Loucy (cell line): ENCODE data around the gene LHX4.

Source experiments
- H2AFZ ChIP-seq: fragments of 200-600 bp; sonication (generic); 2 replicates; pipeline ENCODE4 v1.6.0; 2016; ENCODE audit warnings: antibody characterized with exemption, mild to moderate bottlenecking, low read length, moderate library complexity
- H3F3A ChIP-seq: fragments of 200-600 bp; 2 replicates; pipeline ENCODE4 v1.6.0; 2016; ENCODE audit warnings: antibody characterized with exemption, low read depth, mild to moderate bottlenecking
- H3K27me3 ChIP-seq: fragments of 200-600 bp; sonication (generic); 2 replicates; pipeline ENCODE4 v1.6.1; 2014; ENCODE audit warnings: low read length, mild to moderate bottlenecking; ENCODE audit not compliant: insufficient read depth, poor library complexity, severe bottlenecking
- H3K36me3 ChIP-seq: fragments of 200-600 bp; sonication (generic); 2 replicates; pipeline ENCODE4 v1.6.1; 2016; ENCODE audit warnings: low read length; ENCODE audit not compliant: insufficient read depth
- H3K4me1 ChIP-seq: fragments of 200-600 bp; sonication (generic); 2 replicates; pipeline ENCODE4 v1.5.1; 2014; ENCODE audit warnings: low read length, mild to moderate bottlenecking; ENCODE audit not compliant: insufficient read depth, poor library complexity, severe bottlenecking
- H3K4me2 ChIP-seq: fragments of 200-600 bp; sonication (generic); 2 replicates; pipeline ENCODE4 v1.6.0; 2014; ENCODE audit warnings: antibody characterized with exemption, low read length, low read depth, mild to moderate bottlenecking; ENCODE audit not compliant: poor library complexity, severe bottlenecking
- H3K4me3 ChIP-seq: fragments of 200-600 bp; sonication (generic); 2 replicates; pipeline ENCODE4 v1.5.1; 2014; ENCODE audit warnings: low read length, mild to moderate bottlenecking, mixed read lengths; ENCODE audit not compliant: poor library complexity, severe bottlenecking
- H3K79me2 ChIP-seq: fragments of 200-600 bp; sonication (generic); 2 replicates; pipeline ENCODE4 v1.6.1; 2014; ENCODE audit warnings: low read length; ENCODE audit not compliant: insufficient read depth
- H3K9ac ChIP-seq: fragments of 200-600 bp; sonication (generic); 2 replicates; pipeline ENCODE4 v1.6.0; 2014; ENCODE audit warnings: mild to moderate bottlenecking, low read depth, low read length, moderate library complexity; ENCODE audit not compliant: poor library complexity, severe bottlenecking
- H3K9me2 ChIP-seq: fragments of 200-600 bp; sonication (generic); replicated peaks from 2 replicates; pipeline ENCODE4 v1.6.1; 2016; ENCODE audit warnings: low read depth, low read length, mixed read lengths
- H3K9me3 ChIP-seq: fragments of 200-600 bp; sonication (generic); 2 replicates; pipeline ENCODE4 v1.6.1; 2014; ENCODE audit warnings: mild to moderate bottlenecking, antibody characterized with exemption, low read length, low read depth; ENCODE audit not compliant: insufficient read depth
- H4K20me1 ChIP-seq: fragments of 200-600 bp; sonication (generic); 2 replicates; pipeline ENCODE4 v1.6.0; 2014; ENCODE audit warnings: antibody characterized with exemption, low read length, mild to moderate bottlenecking; ENCODE audit not compliant: insufficient read depth, poor library complexity, severe bottlenecking
- EZH2phosphoT487 ChIP-seq: fragments of 200-600 bp; IDR thresholded peaks from 2 replicates; pipeline ENCODE4 v1.6.1; 2018; ENCODE audit warnings: antibody characterized with exemption, mild to moderate bottlenecking, moderate library complexity, borderline replicate concordance
- TF ChIP-seq, protein P1 (sequence below): fragments of 200-600 bp; sonication (generic); conservative IDR thresholded peaks from 2 replicates; pipeline ENCODE4 v1.5.1; 2014; ENCODE audit warnings: mild to moderate bottlenecking, antibody characterized with exemption, low read length

Gene LHX4

DNA sequence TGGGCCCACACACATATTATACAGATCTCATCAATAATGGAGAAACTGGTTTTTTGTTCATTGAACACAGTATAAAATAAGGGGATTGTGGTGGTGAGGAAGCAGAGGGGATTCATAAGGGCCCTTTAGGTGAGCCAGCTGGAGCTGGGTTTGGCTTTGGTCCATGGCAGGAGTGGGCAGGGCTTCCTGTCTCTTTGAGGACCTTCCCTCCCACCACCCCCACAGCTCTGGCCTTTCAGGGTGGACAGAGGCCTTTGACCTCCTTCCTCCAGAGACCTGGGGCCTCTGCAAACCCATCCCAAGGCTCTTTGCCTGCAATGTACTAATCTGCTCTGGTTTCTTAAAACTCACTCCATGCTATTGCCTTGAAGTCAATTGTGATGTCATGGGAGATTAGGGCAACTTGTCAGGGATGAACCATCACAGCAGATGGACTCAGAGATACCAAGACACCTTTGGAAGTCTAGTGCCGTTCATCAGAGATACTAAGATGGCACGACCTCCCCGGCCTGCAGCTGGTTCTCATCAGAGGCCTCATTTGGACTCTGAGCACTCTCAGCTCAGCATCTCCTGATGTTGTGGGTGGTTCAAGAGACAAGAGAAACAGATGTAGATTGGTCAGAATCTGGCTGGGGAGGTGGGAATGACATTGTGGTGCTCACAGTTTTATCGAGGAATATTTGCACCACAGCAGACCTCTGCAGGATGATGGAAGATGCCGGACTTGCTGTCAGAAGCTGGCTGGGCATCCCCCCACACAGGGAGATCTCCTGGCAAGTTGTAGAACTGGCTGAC is 37.9 kb downstream of the LHX4 start:
- no peak overlapping the region for H3K9ac ChIP-seq
- H3K4me3 ChIP-seq: no peak overlapping the region

DNA sequence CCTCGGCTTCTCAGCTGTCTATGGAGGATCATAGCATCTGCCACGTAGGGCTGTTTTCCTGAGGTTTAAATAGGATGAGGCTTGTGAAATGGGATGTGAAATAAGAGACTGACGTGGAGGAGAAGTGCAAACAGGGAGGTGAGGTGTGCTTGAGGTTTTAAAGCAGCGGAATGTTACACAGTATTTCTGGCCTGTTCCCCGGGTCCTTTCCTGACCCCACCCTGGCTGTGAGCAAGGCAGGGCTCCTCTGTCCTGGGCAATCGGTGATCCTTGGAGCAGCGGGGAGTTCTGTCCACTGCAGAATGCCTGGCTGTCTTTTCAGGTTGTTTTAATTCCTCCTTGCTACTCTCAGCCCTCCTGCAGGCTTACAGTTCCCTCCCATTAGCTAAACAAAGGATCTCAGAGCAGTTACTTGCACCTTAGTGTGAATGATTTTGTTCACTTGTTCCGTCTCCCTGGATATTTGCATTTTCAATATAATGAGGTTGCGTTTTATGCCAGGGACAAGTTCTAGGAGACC is 38.6 kb downstream of the LHX4 start:
- Histone ChIP-seq H3K4me3 (no peak overlapping the region), H3K9ac (no peak overlapping the region), H3F3A (no peaks in the 10 kb centered on the region), H3K9me2 (no peaks in the 10 kb centered on the region), H3K27me3 (no peaks in the 10 kb centered on the region), H2AFZ (no peak overlapping the region), H3K4me1 (peaks cover 5% of the 10 kb centered on the region), H3K4me2 (no peak overlapping the region), H3K79me2 (no peaks in the 10 kb centered on the region), H3K9me3 (no peaks in the 10 kb centered on the region), H4K20me1 (no peaks in the 10 kb centered on the region), H3K36me3 (peaks cover under 1% of the 10 kb centered on the region; the same call in 1 of the 2 replicates)
- no peak for TF ChIP-seq EZH2phosphoT487
- TF ChIP-seq, protein P1, sequence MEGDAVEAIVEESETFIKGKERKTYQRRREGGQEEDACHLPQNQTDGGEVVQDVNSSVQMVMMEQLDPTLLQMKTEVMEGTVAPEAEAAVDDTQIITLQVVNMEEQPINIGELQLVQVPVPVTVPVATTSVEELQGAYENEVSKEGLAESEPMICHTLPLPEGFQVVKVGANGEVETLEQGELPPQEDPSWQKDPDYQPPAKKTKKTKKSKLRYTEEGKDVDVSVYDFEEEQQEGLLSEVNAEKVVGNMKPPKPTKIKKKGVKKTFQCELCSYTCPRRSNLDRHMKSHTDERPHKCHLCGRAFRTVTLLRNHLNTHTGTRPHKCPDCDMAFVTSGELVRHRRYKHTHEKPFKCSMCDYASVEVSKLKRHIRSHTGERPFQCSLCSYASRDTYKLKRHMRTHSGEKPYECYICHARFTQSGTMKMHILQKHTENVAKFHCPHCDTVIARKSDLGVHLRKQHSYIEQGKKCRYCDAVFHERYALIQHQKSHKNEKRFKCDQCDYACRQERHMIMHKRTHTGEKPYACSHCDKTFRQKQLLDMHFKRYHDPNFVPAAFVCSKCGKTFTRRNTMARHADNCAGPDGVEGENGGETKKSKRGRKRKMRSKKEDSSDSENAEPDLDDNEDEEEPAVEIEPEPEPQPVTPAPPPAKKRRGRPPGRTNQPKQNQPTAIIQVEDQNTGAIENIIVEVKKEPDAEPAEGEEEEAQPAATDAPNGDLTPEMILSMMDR: no peak

More for the DNA sequence above, 37.9 kb downstream of the LHX4 start:
- Histone ChIP-seq H3K79me2 (no peaks in the 10 kb centered on the region), H3K4me1 (peaks cover 5% of the 10 kb centered on the region), H3K4me2 (no peak overlapping the region), H4K20me1 (no peaks in the 10 kb centered on the region), H3K36me3 (no peaks in the 10 kb centered on the region), H3K9me2 (no peaks in the 10 kb centered on the region), H3K27me3 (no peaks in the 10 kb centered on the region), H3K9me3 (no peaks in the 10 kb centered on the region), H3F3A (no peaks in the 10 kb centered on the region), H2AFZ (no peak overlapping the region)
- TF ChIP-seq, protein P1: no peak
- no peak for TF ChIP-seq EZH2phosphoT487

DNA sequence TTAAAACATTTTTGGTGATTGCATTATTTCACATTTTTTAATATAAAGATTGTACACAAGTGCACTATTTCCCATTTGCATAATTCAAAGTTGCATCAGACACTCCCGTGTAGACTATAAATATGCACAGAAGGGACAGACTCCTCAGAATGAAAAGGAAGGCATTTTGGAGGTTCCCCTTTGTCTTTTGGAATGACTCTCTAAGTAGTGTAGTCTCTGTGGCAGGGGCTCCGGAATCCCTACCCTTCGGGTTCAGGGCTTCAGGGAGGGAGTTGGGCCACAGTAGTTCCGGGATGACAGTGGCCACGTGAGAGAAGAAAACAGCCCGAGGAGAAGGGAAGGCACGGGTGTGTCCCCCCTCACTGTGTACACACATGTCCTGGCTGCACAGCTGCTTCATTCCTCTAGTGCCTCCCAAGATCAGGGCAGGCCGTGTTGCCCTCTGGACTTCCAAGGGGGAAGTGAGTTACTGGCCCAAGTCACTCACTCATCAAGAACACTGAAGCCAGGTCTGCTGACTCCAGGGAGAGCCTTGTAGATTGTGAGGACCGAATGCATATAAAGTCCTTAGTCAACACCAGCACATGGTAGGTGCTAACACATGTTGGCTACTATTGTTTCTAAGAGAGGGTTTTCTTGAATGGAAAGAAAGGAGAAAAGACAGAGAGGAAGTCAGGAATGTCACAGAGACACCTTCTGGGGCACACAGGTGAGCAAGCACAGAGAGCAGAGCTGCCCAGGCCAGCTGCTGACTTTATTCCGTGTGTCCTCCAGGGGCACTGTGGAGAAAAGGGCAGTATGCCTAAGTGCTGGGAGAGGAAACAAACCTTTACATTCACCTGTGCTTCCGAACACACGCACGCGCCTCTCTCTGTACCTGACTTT is 39.8 kb downstream of the LHX4 start:
- H3K9ac ChIP-seq: no peak overlapping the region
- H2AFZ ChIP-seq: no peak overlapping the region

More for the DNA sequence above, 39.8 kb downstream of the LHX4 start:
- H3K27me3 ChIP-seq: no peaks in the 10 kb centered on the region
- H3K4me2 ChIP-seq: no peak overlapping the region
- H3K36me3 ChIP-seq: peaks cover 9% of the 10 kb centered on the region; the same call in 1 of the 2 replicates
- H3K4me3 ChIP-seq: no peak overlapping the region
- H3K9me2 ChIP-seq: no peaks in the 10 kb centered on the region
- H3K9me3 ChIP-seq: no peaks in the 10 kb centered on the region
- H3K79me2 ChIP-seq: no peaks in the 10 kb centered on the region
- H3F3A ChIP-seq: no peaks in the 10 kb centered on the region
- H4K20me1 ChIP-seq: no peaks in the 10 kb centered on the region
- peaks cover 5% of the 10 kb centered on the region for H3K4me1 ChIP-seq
- TF ChIP-seq EZH2phosphoT487: no peak
- TF ChIP-seq, protein P1: peak; percentile 46
